Tibial artery (tissue), 4 donors: Measurements from ENCODE around the gene UBE2L3.

Source experiments
- DNase-seq, 2 donors: peaks; one replicate each; pipeline ENCODE4 v3.0.0-alpha.2; 2019
- H3K27ac ChIP-seq, 2 donors: fragments of 200-600 bp; sonication (generic) in 1 of 2; 1 replicate in 1 of 2; 2 replicates in 1 of 2; pipeline ENCODE4 v1.5.1; 2018 to 2019; ENCODE audit warnings: mild to moderate bottlenecking in 1 of 2
- H3K27me3 ChIP-seq, 2 donors: fragments of 200-600 bp; sonication (generic) in 1 of 2; one replicate each; pipeline versions ENCODE4 v1.5.1 to v1.6.0; 2016 to 2019
- H3K36me3 ChIP-seq, 3 donors: fragments of 200-600 bp; sonication (generic) in 2 of 3; one replicate each; pipeline ENCODE4 v1.5.1; 2016 to 2019; ENCODE audit warnings: mild to moderate bottlenecking in 2 of 3
- H3K4me1 ChIP-seq, 4 donors: fragments of 200-600 bp; sonication (generic) in 2 of 4; 1 replicate in 3 of 4; 2 replicates in 1 of 4; pipeline ENCODE4 v1.5.1; 2016 to 2019
- H3K4me3 ChIP-seq, 2 donors: fragments of 200-600 bp; sonication (generic) in 1 of 2; 1 replicate in 1 of 2; 2 replicates in 1 of 2; pipeline ENCODE4 v1.5.1; 2018 to 2019; ENCODE audit warnings: mild to moderate bottlenecking in 2 of 2
- H3K9me3 ChIP-seq, 3 donors: fragments of 200-600 bp; sonication (generic) in 1 of 3; one replicate each; pipeline ENCODE4 v1.5.1; 2016 to 2019
- intact Hi-C: fragments of 100-400 bp; cut with DNase I; formaldehyde crosslinking; loops from one replicate; pipeline ENCODE4 v1.15.0; 2023; ENCODE audit warnings: low total_unique reads
- TF ChIP-seq, protein P1 (sequence below), 2 experiments: fragments of 200-600 bp in 1 of 2; fragments of 450-650 bp in 1 of 2; IDR thresholded peaks; one replicate each; pipeline ENCODE4 v1.5.1; 2017 to 2019; ENCODE audit warnings: antibody characterized with exemption in 2 of 2, mild to moderate bottlenecking in 1 of 2, moderate library complexity in 1 of 2

UBE2L3 gene

DNA sequence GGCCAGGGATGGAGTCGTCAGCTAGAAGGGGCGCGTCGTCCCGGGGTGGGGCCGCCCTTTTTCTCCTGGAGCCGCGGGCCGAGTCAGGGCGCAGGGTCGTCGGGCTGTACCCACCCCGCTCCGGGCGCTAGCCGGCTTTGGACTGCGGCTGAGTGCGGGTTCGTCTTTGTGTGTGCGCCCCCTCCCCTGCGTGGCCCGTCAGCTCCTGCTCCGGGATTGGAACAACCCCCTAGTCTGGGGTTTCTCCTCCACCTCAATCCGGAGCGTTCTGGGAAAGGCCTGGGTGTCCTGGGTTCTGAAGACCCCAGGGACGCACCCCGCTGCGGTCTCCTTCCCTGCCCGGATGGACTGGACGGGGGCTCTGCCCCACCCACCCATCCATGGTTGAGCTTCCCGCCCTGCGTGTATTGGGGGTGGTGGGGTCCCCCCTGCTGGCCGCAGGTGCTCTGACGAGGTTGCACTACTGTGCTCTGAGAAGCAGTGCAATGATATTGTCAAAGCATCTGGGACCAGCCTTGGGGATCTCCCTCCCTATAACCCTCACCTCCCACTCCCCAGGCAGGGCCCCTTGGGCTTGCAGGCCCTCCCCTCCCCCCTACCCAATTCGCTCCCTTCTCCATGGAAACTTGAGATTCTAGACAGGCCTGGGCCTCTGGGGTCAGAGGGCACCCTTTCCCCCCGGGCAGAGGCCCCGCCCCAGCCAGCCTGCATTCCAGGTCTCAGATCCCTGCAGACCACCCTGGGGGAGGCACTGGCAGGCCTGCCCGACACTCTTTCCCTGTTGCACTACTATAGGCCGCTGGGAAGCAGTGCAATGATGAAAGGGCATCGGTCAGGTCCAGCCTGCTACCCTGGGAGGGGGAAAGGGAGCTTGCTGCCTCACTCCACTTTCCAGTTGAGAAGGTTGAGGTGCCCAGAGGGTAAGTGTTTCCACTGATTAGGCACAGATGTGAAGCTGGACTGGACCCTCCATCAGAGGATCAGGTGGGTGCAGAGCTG lies 85.3 kb downstream of the UBE2L3 start:
- Histone ChIP-seq H3K36me3 (no peaks in the 10 kb centered on the region), H3K4me1 (peaks cover 0 to 26% (median 22%) of the 10 kb centered on the region in 4 donors), H3K4me3 (peak overlapping the region; percentile 57 to 71), H3K27me3 (peaks cover 0 to 32% of the 10 kb centered on the region in 2 donors), H3K9me3 (no peaks in the 10 kb centered on the region), H3K27ac (peak overlapping the region in 1 of 2 donors; percentile 17)
- intact Hi-C loops, result no loop called here
- DNase-seq, result no peak
- TF ChIP-seq, protein P1, sequence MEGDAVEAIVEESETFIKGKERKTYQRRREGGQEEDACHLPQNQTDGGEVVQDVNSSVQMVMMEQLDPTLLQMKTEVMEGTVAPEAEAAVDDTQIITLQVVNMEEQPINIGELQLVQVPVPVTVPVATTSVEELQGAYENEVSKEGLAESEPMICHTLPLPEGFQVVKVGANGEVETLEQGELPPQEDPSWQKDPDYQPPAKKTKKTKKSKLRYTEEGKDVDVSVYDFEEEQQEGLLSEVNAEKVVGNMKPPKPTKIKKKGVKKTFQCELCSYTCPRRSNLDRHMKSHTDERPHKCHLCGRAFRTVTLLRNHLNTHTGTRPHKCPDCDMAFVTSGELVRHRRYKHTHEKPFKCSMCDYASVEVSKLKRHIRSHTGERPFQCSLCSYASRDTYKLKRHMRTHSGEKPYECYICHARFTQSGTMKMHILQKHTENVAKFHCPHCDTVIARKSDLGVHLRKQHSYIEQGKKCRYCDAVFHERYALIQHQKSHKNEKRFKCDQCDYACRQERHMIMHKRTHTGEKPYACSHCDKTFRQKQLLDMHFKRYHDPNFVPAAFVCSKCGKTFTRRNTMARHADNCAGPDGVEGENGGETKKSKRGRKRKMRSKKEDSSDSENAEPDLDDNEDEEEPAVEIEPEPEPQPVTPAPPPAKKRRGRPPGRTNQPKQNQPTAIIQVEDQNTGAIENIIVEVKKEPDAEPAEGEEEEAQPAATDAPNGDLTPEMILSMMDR (IDR thresholded peaks at IDR 0.05), result no peak

DNA sequence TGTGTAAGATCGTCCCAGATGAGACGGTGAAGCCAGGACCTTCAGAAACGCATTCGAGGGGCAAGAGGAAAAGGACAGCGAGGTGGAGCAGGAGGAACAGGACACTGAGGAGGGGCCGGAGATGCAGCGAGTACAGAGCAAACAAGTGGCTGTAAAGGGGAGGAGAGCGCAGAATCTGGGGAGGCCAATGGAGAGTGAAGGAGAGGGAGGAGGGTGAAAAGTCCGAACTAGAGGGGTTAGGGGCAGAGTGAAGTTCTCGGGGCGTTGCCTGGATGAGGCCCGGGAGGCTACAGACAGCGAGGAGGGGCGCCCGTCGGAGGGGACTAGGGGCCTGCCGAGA lies 89.5 kb downstream of the UBE2L3 start:
- H3K36me3 ChIP-seq, result no peaks in the 10 kb centered on the region
- no peak for DNase-seq
- TF ChIP-seq, protein P1 (IDR thresholded peaks at IDR 0.05), result no peak
- H3K9me3 ChIP-seq, result no peaks in the 10 kb centered on the region
- peaks cover 0 to 21% (median 15%) of the 10 kb centered on the region in 4 donors for H3K4me1 ChIP-seq
- intact Hi-C loops, result no loop called here
- H3K27ac ChIP-seq, result no peak overlapping the region
- H3K27me3 ChIP-seq, result peaks cover 0 to 45% of the 10 kb centered on the region in 2 donors
- peak overlapping the region in 1 of 2 donors; percentile 58 for H3K4me3 ChIP-seq

DNA sequence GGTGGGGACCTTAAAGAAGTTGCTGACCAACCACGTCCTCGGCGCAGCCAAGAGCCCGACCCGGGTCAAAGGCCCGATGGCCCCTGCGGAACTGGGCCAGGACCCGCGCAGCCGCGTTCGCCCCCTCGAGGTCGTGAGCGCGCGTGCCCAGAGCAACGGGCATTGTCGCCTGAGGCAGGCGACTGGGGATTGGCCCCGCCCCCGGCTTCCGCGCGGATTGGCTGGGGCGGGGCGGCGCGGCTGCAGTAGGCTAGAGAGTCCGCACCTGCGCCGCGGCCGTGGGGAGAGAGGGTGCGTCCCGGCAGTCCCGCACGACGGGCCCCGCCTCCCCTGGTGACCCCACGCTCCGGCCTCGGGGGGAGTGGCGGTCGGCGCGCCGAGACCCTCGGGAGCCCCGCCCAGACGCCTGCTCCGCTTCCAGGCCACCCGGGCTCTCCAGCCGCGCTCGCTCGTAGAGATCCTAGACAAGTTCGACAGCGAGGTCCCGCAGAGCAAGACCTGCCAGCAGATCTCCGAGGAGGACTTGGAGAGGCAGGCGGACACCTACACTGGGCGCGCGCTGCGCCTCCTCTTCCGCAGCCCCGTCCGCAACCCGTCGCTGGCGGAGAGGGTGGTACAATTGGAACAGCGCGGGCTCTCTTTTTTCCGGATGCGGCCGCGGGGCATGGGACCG lies 90.0 kb downstream of the UBE2L3 start:
- Histone ChIP-seq H3K27me3 (peaks cover 0 to 43% of the 10 kb centered on the region in 2 donors), H3K36me3 (no peaks in the 10 kb centered on the region), H3K9me3 (no peaks in the 10 kb centered on the region), H3K27ac (no peak overlapping the region), H3K4me3 (peak overlapping the region; percentile 49 to 58), H3K4me1 (peaks cover 0 to 18% (median 12%) of the 10 kb centered on the region in 4 donors)
- peak in 1 of 2 donors; percentile 78 for DNase-seq
- intact Hi-C loops, result no loop called here
- TF ChIP-seq, protein P1 (IDR thresholded peaks at IDR 0.05), result no peak

DNA sequence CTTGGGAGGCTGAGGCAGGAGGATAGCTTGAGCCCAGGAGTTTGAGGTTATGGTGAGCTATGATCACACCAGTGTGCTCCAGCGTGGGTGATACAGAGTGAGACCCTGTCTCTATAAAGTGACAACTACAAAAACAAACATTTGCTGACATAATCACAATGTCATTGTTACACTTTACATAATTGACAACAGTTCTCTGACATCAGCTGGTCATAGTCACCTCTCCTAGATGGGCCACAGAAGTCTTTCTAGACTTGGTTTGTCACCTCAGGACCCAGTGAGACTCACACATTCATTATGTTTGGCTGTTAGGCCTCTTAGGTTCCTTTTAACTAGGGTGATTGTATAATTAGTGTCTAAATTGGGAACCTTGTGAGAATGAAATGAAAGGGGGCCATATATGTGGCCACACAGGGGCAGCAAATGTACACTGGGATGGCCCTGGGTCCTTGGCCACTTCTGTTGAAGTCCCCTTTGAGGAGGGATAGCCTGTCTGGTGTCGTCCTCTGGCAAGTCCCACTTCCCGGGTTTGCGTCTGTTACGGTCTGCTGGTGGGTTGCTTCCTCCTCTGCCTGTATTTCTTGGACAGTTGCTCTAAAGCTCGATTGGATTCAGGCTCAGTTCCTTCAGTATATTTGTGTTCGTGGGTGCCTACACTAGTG lies 92.5 kb downstream of the UBE2L3 start:
- no peak overlapping the region for H3K27ac ChIP-seq
- peaks cover 0 to 35% of the 10 kb centered on the region in 2 donors for H3K27me3 ChIP-seq
- H3K36me3 ChIP-seq, result no peaks in the 10 kb centered on the region
- H3K9me3 ChIP-seq, result no peaks in the 10 kb centered on the region
- intact Hi-C loops, result no loop called here
- H3K4me1 ChIP-seq, result peaks cover 0 to 14% (median 8%) of the 10 kb centered on the region in 4 donors
- DNase-seq, result no peak
- no peak overlapping the region for H3K4me3 ChIP-seq
- TF ChIP-seq, protein P1 (IDR thresholded peaks at IDR 0.05), result no peak

DNA sequence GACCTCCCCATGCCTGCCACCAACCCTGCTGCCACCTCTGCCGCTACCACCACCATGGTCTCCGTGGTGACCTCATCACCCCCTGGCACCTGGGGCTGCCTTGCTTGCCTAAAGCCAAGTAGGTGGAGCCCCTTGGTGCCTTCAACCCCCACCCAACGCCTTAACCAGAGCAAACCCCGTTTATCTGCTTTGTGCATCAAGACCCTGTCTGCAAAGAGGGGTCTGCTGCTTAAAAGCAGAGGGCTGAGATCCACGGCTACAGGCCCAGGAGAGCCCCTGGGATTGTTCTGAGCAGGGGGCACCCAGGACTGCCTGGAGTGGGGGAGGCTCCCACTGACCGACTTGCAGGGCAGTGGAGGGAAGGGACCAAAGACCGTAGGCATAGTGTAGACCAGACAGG lies 93.4 kb downstream of the UBE2L3 start:
- H3K4me3 ChIP-seq, result no peak overlapping the region
- H3K36me3 ChIP-seq, result no peaks in the 10 kb centered on the region
- intact Hi-C loops, result no loop called here
- H3K9me3 ChIP-seq, result no peaks in the 10 kb centered on the region
- peaks cover 0 to 30% of the 10 kb centered on the region in 2 donors for H3K27me3 ChIP-seq
- peaks cover 0 to 21% (median 10%) of the 10 kb centered on the region in 4 donors for H3K4me1 ChIP-seq
- TF ChIP-seq, protein P1 (IDR thresholded peaks at IDR 0.05), result no peak
- H3K27ac ChIP-seq, result no peak overlapping the region
- DNase-seq, result no peak
